T-helper 2 cell treated with Interferon-gamma antibody and Interleukin-4, amounts not matched to agents 100 ng/mL and 5 ng/mL, for 36 hours (primary cell): Measurements from ENCODE around the gene AGER. TPM values are rescaled to one million over a fixed set of nuclear protein-coding genes. Genes with fewer than 3 reads are reported as not detected.
"Not testable (repeated sequence)": the region's sequence is repeated elsewhere in the genome, so short reads cannot be mapped to it uniquely, and the experiment has no call there.

Experiments used
- intact Hi-C: fragments of 100-400 bp; cut with micrococcal nuclease; formaldehyde crosslinking; loops from one replicate; pipeline ENCODE4 v1.15.1; 2023
- total RNA-seq: library from RNA; stranded (reverse); gene quantifications from 2 replicates; pipeline ENCODE4 v1.2.3, GENCODE V29; 2022

Gene AGER
- total RNA-seq, 1 donor from 2014 or later: 31.6 TPM

DNA sequence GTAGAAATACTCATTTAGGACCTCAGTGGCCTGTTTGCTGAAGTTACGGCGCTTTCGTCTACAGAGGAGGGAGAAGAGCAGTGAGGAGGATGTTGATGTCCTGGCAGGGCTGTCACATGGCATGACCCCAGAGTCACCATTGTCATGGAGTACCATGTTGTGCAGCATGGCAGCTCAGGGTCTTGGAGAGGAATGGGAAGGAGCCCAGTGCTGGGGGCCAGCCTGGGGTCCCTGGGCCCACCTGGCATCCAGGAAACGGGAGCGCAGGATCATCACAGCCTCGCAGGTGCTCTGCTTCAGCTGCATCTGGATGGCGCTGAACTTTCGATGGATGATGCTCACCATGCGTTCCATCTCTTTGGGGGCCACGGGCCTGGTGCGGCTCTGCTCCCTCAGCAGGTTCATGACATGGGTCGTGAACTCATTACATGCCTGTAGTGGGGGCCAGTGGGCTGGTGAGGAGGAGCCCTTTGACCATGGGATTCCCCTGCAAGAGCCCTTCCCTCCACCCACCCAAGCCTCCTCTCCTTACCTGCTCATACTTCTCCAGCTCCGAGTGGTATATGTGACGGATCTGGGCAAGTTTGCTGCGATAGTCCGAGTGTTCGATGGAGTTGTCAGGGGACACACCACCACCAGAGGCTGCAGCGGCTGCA, 3.8 kb upstream of the AGER start:
- intact Hi-C loops: not testable (repeated sequence)

DNA sequence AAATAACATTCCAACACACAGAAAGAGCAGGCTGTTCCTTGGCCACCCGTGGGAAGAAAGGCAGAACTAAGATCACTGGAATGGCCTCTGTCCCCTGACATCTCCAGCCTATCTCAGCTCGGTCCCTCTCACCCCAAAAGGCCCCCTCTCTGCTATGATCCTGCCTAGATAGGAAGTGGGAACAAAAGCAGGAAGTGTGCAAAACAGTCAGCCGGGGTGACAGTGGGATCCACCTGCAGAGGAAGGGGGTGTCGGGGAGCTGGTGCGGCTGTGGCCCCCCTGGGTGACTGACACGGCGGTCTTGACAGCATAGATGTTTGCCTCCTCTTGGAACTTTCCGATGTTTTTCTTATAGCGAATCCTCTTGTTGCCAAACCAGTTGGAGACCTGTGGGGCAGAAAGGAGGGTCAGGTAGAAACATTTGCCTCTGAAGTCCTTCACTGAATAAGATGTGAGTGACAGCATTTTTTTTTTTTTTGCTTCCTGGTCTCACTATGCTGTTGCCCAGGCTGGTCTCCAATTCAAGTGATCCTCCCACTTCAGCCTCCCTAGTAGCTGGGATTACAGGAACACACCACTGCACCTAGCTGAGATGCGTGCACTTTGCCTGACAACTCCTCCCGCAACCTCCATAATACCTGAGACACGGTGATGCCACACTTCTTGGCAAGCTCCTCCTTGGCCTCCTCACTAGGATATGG, 3.1 kb upstream of the AGER start:
- intact Hi-C loops: no loop called here

DNA sequence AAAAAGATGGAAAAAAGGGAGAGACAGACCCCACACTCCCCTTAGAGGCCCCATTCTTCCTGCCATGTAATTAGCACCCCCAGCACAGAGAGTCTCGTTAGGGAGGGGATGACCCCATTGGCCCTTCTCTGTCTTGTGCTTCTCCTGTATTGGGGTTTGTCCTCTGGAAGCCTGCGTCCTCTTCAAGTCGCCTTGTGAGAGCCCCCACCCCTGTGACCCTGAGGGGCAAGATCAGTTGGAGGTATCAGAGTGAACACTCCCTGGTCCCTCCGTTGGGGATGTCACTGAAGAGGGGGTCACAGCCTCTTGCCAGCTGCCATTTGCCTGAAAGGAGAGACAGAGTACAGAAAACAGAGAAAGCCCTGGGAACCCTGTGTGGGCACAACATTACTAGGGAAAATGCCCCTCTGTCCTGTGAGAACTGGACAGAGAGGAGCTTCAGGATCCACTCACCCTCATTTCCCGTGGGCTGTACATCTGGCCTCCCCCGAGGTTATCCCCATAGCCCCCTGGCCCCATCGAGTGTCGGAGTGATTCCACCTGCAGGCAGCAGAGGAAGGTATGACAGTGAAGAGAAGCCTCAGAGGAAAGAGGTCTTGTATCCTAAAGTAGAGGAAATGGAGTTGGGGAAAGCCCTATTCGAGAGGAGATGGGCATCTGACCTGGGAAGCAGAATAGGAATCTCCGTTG, 2.2 kb upstream of the AGER start:
- intact Hi-C loops: not testable (repeated sequence)

DNA sequence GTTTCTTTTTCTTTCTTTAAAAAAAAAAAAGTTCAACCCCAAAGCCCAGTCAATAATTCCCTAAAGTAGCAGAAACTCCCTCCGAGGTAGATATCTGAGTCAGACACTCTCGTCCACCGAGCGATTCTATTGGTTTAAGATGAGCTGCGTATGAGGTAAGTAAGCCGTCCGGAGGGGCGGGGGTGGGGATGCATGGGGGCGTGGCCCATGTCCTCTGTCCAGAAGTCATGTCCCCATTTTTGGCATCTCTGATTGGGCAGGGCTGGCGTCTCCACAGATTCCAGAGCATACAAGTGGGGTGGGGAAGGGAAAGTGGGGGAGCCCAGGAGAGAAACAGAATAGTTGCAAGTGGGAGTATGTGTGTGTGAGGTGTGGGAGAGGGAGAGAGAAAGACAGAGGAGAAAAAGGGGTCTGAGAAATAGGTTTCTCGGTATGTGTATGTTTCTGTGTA, 1.7 kb upstream of the AGER start:
- intact Hi-C loops: not testable (repeated sequence)

DNA sequence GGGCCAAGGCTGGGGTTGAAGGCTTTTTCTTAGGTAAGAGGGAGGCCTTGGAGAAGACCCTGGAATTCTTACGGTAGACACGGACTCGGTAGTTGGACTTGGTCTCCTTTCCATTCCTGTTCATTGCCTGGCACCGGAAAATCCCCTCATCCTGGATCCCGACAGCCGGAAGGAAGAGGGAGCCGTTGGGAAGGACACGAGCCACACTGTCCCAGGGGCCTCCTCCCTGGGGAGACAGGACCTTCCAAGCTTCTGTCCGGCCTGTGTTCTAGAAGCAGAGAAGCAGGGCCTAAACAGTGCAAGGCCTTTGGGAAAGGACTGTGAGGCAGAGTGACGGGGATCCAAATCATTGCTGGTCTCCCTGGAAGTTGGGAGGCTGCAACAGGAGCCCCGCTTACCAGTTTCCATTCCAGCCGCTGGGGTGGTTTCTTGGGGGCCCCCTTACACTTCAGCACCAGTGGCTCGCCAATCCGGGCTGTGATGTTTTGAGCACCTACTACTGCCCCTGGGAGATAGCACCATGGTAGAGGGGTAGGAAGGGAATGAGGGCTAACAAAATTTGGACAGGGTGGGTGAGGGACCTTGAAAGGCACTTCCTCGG, 470 bp downstream of the AGER start:
- intact Hi-C loops: no loop called here

DNA sequence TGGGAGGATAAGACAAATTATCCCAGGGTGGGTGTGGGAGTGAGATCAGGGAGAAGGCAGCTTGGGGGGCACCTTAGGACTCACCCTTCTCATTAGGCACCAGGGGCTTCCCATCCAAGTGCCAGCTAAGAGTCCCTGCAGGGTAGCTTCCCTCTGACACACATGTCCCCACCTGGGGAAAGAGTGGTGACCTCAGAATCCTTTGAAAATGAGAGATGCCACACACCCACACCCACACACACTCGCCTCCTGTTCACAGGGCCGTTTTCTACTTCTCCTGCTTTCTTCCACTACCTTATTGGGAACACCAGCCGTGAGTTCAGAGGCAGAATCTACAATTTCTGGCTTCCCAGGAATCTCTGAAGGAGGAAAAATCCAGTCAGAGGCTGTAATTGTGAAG, 1.0 kb downstream of the AGER start:
- intact Hi-C loops: no loop called here

DNA sequence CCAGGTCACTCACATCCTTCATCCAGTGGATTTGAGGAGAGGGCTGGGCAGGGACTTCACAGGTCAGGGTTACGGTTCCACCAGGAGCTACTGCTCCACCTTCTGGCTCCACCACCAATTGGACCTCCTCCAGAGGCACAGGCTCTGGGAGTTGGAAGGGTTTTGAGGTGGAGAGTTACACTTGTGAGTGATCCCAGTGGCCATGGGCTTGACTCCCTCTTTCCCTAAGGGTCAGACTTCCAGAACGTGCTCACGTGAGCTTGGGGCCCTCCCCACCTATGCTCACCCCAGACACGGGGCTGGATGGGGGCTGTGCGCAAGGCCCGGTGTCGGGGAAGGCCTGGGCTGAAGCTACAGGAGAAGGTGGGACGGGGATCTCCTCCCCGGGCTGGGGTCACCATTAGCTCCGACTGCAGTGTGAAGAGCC, 1.5 kb downstream of the AGER start:
- intact Hi-C loops: no loop called here

DNA sequence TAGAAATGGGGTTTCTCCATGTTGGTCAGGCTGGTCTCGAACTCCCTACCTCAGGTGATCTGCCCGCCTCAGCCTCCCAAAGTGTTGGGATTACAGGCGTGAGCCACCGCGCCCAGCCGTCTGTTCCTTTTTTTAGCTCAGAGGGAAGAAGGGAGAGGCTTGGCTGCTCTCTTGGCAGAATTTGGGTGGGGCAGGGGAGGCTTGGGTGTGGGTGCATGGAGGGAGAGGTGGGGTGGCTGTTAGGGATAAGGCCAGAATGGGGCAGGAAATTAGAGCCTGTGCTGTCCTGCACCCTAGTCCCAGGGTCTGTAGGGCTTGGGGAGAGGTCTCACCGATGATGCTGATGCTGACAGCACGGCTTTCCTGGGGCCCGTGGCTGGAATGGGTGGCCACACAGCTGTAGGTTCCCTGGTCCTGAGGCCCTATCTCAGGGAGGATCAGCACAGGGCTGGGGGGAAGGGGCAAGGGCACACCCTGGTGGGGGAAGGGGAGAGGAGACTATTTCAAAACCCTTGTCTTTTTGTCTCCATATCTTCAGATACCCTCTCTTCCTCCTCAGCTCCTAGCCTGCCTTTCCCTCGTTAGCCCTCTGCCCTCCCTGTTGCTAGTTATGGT, 2.0 kb downstream of the AGER start:
- intact Hi-C loops: no loop called here

DNA sequence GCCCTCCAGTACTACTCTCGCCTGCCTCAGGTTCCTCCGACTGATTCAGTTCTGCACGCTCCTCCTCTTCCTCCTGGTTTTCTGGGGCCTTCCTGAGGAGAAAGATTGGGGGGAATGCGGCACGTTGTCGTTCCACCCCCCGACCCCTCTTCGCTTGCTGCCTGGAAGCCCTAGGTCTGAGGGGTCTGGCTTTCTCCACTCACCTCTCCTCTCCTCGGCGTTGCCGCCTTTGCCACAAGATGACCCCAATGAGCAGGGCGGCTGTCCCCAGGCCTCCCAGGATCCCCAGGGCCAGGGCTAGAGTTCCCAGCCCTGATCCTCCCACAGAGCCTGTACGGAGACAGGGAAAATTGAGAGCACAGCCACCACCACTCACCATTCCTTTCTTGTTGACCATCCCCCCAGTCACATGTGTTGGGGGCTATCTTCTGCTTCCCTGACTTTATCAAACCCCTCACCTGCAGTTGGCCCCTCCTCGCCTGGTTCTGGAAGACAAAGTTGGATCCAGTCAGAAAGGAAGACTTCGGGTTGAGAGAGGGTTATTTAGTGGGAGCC, 2.8 kb downstream of the AGER start:
- intact Hi-C loops: no loop called here

DNA sequence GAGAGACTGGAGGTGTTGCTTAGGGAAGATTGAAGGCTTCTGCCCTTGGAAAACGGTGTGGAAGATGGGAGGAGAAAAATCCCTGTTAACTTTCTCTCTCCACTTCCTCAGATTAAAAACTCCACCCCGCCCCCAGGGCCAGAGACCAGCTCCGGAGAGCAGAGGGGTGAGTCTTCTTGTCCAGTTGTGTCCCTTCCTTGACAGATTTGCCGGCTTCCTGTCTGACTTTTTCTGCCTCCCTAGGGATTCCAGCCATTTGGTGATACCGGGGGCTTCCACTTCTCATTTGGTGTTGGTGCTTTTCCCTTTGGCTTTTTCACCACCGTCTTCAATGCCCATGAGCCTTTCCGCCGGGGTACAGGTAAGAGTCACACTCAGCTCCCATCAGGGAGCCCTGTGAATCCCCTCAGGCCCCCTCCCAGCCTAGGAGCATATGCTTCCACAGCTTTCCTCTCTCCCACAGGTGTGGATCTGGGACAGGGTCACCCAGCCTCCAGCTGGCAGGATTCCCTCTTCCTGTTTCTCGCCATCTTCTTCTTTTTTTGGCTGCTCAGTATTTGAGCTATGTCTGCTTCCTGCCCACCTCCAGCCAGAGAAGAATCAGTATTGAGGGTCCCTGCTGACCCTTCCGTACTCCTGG, 4.2 kb downstream of the AGER start:
- intact Hi-C loops: loop anchor here (5.0 to 10.0 kb wide), 4 partner anchors 445 to 792 kb away; partner anchors contain the start of genes C6orf47, CLIC1, CSNK2B and GPANK1

DNA sequence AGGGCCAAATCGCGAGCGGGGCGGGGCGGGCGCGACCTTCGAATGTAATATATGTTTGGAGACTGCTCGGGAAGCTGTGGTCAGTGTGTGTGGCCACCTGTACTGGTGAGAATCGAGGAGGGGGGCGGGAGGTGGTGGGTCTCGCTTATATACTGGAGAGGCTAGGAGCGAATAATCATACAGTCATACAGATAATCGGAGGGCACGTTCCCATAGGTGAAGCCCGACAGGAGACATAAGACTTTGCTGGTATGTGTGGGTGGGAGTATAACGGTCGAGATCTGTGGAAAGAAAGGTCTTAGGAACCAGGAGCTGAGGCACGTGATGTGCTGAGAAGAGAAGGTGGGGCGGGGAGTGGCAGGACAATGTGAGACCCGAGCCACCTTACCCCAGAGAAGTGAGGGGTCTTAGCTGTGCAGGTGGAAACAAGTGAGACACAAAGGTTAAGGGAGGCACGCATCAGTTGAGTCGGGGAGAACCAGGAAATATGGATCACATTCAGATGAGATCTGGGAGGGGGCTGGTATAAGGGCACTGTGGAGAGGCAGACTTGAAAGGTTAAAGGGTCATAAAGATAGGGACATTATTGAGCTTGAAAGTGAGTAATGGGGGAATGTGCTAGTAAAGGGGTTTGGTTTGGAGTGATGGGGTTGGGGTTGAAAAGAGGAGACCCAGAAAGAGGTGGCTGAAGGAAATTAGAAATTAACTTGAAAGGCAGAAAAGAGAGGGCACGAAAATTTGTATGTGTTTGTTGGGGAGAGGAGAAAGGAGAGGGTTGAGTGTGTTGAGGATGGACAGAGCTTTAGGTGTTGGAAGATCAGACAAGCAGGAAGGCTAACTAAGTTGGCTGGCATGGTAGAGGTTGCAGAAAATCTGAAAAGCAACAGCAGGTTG, 5.3 kb downstream of the AGER start:
- intact Hi-C loops: loop anchor here (1.0 to 10.0 kb wide), 6 partner anchors 12 to 794 kb away; partner anchors contain the start of genes C6orf47, CLIC1, CSNK2B and GPANK1

DNA sequence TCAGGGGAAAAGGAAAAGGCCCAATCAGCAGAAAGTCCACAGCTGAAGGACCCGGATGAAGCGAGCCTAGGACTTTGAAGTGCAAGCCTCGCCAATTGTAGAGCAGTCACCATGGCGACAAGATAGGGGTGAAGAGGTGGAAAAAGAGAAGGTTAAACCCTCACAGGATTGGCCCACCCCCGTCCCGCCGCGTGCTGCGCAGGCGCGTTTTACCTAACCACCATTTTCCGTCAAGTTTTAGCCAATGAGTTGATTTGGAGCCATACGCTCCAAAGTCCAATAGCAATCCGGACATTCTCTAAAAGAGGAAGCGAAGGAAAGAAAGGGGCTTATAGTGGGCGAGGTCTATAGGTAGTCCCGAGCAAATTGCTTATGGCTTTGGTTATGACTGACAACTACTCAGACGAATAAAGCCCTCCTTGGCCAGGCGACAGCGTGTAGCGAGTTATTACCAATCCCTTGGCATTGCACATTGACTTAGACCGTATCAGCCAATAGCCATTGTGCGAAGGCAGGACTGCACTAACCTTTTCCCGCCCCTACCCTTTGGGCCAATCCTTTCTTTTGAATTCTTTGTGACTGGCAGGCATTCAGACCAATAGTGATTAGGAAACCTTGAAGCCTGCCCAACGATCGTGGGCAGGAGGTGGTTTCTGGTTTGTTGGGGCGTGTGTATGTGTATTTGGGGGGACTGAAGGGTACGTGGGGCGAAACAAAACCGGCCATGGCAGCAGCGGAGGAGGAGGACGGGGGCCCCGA, 6.1 kb downstream of the AGER start, which contains the start of gene RNF5:
Gene RNF5, plus strand, starts transcription at position 618 of the 759 bp plus-strand sequence. Its CDS starts 107 bp downstream, at position 725.
- intact Hi-C loops: loop anchor here (1.0 to 10.0 kb wide), 7 partner anchors 12 to 794 kb away; partner anchors contain the start of genes C6orf47, CLIC1, CSNK2B and GPANK1

DNA sequence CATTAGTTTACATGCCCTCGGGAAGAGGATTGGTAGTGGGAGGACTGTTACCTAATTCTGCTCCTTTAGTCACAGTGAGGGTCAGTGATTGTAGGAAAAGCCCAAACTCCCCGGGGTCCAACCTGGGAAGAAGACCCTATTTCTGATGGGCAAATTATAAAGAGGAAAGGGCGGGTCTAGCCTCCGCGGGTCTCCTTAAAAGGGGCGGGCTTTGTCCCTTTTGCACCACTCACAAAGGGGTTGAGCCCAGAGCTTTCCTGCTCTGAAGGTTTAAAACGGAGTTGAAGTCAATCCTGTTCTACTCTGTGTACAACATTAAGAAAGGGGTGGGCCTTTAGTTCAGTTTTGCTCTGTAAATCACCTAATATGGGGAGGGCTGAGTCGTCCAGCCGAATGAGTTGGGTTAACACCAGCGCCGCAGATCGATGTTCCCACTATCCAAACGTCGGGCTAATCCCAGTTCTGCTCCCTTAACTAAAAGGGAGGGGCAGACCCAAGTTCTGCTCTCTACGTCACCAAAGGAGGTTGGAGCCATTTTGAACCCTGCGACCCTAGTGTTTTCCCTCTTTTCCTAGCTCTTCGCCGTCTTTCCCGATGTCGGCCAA, 6.8 kb downstream of the AGER start:
- intact Hi-C loops: loop anchor here (2.0 to 10.0 kb wide), 5 partner anchors 22 to 795 kb away; partner anchors contain the start of genes C6orf47, CLIC1, CSNK2B and GPANK1

DNA sequence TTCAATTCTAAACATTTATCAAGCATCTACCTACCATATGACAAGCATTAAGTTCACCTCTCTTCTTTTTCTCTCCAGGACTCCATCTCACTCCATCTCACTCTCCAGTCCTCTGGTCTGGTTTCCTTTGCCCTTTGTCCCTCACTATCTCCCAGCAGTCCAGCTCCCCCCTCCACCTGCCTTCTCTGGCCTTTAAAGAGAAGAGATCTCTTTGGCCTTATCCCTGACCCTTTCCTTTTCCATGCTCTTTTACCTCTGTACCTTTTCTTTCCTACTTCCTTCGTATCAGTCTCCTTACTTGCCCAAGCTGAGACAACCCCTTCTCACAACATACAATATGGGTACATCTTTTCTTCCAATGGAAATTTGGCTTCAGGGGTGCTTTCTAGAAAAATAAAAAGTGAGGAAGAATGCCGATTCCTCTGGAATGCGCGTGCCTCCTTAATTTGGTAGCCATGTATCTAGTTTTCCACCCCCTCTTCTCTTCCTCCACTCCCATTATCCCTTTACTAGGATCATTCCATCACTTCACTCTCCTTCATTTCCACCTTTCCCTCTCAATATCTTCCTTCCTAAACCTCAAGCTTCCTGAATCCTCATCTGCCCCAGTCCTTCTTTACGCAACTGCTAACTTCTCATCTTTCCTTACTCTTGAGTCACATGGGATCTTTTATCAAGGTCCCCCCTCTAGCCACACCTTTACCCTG, 7.4 kb downstream of the AGER start:
- intact Hi-C loops: loop anchor here (1.0 to 10.0 kb wide), 6 partner anchors 22 to 796 kb away; partner anchors contain the start of genes C6orf47, CLIC1, CSNK2B and FKBPL

DNA sequence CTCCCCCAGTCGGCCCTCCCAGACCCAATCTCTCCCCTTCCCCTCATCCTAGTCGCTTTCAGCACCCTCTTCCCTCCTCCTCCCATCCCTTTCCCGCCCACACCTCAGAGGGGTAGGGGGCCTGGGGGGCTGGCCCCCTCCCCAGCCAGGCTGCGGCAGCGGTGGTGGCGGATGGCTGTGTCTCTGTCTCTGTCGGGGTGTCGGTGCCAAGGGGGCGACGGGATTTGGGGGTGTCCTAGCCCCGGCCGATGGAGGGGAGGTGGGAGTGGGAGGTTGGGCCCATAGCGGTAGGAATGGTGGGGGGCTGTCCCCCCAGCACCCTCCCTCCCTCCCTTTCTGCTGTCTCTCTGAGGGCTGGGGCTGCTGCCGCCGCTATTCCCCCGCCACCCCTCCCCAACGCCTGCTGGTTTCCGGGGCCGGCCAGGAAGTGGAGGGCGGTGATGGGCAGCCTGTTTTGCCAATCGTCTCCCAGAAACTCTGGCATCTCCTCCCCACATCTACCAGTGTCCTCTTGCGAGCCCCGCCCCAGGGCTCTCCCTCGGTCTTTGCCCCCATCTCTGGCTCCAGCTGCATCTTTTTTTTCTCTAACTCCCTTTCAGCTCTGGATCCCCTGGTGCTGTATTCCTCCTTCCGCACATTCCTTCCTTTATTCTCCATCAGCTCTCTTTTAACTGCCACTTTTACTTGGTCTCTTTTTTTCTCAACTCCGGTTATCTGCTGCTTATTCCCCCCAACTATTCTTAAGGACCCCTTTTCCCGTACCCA, 8.2 kb downstream of the AGER start, which contains the start of gene AGPAT1:
Gene AGPAT1, minus strand, starts transcription at position 374 of the 765 bp plus-strand sequence. CDS start 4,588 bp downstream, outside the sequence.
- intact Hi-C loops: loop anchor here (1.0 to 10.0 kb wide), 6 partner anchors 21 to 796 kb away; partner anchors contain the start of genes C6orf47, CLIC1, CSNK2B and FKBPL

DNA sequence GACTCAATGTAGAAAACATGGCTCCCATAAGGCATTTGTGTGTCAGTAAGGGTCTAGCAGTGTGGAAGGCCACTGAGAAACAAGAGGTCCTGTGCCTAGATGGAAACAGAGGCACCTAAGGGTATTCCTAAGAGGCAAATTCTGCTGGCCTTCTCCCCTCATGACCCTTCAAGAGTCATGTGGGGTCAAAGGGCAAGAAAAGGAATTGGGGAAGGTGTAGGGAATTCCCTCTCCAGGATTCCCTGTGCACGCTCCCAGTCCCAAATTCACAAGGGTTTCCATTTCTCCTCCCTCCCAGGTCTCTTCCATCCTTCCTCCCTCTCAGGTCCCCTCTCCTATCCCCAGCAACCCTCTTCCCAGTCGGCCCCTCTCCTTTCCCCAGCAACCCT, 8.7 kb downstream of the AGER start:
- intact Hi-C loops: loop anchor here (5.0 to 10.0 kb wide), 4 partner anchors 441 to 797 kb away; partner anchors contain the start of genes C6orf47, CLIC1, CSNK2B and GPANK1
